NCI-H2227 (cell line): ENCODE data around the gene CCL26.
A peak's percentile ranks its signal among the peaks of the same experiment; 100 is the strongest.
"Not testable (repeated sequence)": the region's sequence is repeated elsewhere in the genome, so short reads cannot be mapped to it uniquely, and the experiment has no call there.

Experiments
- DNase-seq: peaks from one replicate; lab custom pipeline; 2025; ENCODE audit not compliant: unreplicated experiment; lab: John Stamatoyannopoulos, UW

The CCL26 gene

GRCh38 chr7:75739796-75740672 is 32.0 kb downstream of the CCL26 start:
- no peak for DNase-seq

- peak; percentile 100 for DNase-seq
These were observed 32.8 kb downstream of the CCL26 start for GRCh38 chr7:75738975-75739795.

GRCh38 chr7:75738604-75738974 is 33.4 kb downstream of the CCL26 start, which contains the start of gene HIP1:
HIP1 (minus strand) TSS chr7:75738941; CDS start chr7:75738920, 21 bp downstream.
- no peak for DNase-seq

DNA sequence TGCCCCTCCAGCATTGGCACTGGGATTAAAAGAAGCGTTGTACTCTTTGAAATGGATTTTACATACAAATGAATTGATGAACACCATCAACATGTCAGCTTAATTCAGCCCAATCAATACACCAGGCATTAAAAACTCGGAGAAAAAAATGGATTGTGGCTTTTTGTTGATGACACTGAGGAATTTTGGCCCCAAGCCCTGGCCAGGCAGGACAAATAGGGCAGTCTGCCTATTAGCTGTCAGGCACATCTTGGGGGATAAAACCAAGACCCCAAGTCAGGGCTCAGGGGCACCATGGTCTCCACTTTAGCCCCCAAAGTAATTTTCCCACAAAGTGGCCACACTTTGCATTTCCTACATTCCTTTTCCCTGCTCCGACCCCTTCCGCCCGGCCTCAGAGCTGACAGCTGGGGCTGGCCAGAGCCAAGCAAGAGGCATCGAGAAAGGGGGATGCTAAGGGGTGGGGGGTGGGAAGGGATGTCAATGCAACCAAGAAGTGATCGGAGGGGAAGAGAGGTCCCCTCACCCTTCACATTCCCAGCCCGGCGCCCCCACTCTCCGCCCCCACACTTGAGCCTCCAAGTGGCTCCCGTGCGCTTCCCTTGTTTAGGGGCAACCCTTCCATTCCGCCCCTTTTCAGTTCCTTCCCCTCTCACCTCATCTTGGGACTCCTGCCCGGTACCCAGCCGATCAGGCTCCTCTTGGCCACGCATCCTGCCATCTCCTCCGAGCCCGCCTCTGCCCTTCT is 34.0 kb downstream of the CCL26 start:
- DNase-seq = peak; percentile 20

DNA sequence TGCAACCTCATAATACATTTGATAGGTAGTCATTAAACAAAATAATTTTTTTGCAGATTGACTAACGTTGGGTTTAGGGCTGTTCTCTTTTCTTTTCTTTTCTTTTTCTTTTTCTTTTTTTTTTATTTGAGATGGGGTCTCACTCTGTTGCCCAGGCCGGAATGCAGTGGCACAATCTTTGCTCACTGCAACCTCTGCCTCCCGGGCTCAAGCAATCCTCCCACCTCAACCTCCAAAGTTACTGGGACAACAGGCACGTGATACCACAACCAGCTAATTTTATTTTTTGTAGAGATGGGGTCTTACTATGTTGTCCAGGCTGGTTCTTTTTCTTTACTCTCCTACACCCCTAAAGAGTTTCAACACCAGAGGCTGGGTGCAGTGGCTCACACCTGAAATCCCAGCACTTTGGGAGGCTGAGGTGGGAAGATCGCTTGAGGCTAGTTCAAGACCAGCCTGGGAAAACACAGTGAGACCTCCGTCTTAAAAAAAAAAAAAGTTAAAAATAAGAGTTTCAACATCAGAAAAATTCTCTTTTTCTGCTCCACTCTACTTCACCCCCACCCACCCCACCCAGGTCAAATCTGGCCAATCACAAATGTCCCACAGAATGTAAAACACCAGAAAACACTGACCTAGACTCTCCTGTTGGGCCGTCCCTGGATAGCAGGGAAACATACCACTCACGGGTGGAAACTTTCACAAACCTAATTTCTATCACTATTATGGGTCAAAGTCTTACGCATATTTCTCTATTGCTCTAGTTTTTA is 36.2 kb downstream of the CCL26 start:
- DNase-seq = no peak

GRCh38 chr7:75734586-75735458 is 37.2 kb downstream of the CCL26 start:
- peak; percentile 53 for DNase-seq

GRCh38 chr7:75732764-75733630 is 39.0 kb downstream of the CCL26 start:
- no peak for DNase-seq

DNA sequence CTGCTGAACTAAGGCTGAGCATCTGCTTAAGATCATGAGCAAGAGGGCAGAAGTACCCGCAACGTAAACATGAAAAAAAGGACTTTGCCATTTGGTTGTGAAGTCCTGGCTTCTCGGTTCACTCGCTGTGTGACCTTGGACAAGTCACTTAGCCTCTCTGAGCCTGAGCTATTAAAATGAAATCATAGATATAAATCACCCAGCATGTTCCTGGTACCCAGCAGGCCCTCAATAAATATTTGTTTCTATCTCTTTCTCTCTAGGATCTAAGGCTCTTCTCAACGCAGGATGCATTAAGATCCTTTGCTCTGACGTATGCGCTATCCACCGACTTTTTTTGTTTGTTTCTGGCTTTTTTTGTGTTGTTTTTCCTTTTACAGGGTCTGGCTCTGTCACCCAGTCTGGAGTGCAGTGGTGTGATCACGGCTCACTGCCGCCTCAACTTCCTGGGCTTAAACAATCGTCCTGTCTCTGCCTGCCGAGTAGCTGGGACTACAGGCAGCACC is 39.9 kb downstream of the CCL26 start:
- no peak for DNase-seq

- no peak for DNase-seq
These were observed 42.1 kb downstream of the CCL26 start for GRCh38 chr7:75729851-75730274.

DNA sequence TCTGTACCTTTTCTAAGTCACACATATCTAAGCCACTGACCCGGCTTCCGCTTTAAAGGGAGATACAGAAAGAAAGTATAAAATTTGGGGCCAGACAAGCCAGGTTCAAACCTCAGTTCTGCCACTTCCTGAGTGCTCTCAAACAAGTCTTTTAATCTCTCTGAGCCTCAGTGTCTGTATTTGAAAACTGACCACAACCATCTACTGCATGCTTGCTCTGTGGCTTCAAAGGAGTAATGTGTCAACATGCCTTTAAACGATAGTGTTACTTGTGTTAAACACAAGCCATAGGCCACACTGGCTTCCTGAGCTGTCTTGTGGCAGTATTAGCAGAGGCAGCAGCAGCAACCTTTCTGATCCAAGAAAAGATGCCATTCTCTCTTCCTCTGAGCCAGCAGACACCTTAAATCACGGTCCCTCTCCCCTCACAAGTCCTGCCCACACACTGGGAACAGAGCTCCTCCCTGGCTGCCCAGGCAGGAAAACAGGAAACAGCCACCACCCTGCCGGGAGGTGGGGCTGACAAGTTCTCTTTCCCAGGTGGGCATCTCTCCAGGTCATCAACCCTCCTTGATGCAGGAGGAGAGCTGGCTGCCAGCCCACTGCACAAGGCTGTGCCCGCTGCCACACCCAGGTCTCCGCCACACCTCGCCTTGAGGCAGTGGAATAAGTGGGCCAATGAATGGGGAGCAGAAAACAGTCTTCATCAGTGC is 44.0 kb downstream of the CCL26 start:
- DNase-seq = no peak

DNA sequence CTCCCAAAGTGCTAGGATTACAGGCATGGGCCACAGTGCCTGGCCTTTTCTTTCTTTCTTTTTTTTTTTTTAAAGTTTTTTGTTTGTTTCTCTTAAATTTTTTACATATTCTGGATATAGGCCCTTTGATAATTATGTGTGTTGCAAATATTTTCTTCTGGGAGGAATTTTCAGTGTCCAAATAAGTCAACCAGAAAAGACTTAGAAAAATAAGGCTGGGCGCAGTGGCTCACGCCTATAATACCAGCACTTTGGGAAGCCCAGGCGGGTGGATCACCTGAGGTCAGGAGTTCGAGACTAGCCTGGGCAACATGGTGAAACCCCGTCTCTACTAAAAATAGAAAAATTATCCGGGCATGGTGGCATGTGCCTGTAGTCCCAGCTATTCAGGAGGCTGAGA is 44.7 kb downstream of the CCL26 start:
- not testable (repeated sequence) for DNase-seq

DNA sequence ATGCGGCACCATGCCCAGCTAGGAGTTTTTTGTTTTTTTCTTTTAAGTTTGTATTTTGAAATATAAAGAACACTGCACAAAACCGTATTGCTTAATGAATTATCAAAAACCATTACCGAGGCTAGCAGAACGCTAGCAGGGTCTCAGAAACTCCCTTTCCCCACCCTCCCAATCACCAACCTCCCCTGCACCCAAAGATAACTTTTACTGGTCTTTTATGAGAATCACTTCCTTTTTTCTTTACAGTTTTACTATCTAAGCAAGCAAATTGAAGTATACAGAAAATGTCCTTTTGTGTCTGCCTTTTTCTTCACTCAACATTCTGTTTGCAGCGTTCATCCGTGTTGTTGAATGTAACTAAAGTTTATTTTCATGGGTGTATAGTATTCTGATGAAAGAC is 46.7 kb downstream of the CCL26 start:
- DNase-seq = no peak

GRCh38 chr7:75723444-75723843 is 48.6 kb downstream of the CCL26 start:
- DNase-seq = no peak

GRCh38 chr7:75722373-75722772 is 49.6 kb downstream of the CCL26 start:
- DNase-seq = no peak

- not testable (repeated sequence) for DNase-seq
These were observed 50.1 kb downstream of the CCL26 start for GRCh38 chr7:75721922-75722321.

DNA sequence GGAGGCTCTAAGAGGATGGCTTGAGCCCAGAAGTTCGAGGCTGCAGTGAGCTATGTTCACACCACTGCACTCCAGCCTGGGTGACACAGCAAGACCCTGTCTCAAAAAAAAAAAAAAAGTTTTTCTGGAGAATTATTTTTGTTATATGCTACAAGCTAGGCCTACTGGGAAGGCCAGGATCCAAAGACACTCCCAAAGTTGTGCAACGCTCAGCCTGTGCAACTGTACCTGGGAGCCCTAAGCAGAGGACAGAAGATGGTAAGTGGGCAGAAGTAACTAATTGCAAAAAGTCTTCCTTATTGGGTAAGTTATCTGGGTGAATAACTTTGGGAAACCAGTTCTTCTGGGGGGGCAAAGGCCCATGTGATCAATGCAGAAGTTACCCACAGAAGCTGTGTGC is 50.6 kb downstream of the CCL26 start:
- no peak for DNase-seq

GRCh38 chr7:75719626-75720025 is 52.4 kb downstream of the CCL26 start:
- DNase-seq = no peak
